Parathyroid adenoma (tissue), 2 donors: ENCODE results near the gene TSHZ2.
"Not testable (repeated sequence)": the region's sequence is repeated elsewhere in the genome, so short reads cannot be mapped to it uniquely, and the experiment has no call there.

Source experiments
- H2AFZ ChIP-seq: fragments of 300-600 bp; sonication (generic); one replicate; pipeline ENCODE4 v1.7.0; 2017; ENCODE audit warnings: antibody characterized with exemption, mild to moderate bottlenecking
- H3K27ac ChIP-seq: fragments of 300-600 bp; sonication (generic); one replicate; pipeline ENCODE4 v1.7.0; 2017
- H3K27me3 ChIP-seq: fragments of 300-600 bp; sonication (generic); one replicate; pipeline ENCODE4 v1.7.0; 2017; ENCODE audit warnings: low read length; ENCODE audit not compliant: control insufficient read depth, insufficient read depth
- H3K36me3 ChIP-seq: fragments of 300-600 bp; sonication (generic); one replicate; pipeline ENCODE4 v1.7.0; 2017; ENCODE audit warnings: low read length; ENCODE audit not compliant: control insufficient read depth, insufficient read depth
- H3K4me1 ChIP-seq: fragments of 300-600 bp; sonication (generic); one replicate; pipeline ENCODE4 v1.7.0; 2017; ENCODE audit warnings: control low read depth
- H3K4me2 ChIP-seq: fragments of 300-600 bp; sonication (generic); one replicate; pipeline ENCODE4 v1.7.0; 2017; ENCODE audit warnings: low read length
- H3K4me3 ChIP-seq: fragments of 300-600 bp; sonication (generic); one replicate; pipeline ENCODE4 v1.7.0; 2017; ENCODE audit warnings: low read depth, low read length
- H3K79me2 ChIP-seq: fragments of 300-600 bp; sonication (generic); one replicate; pipeline ENCODE4 v1.7.0; 2017; ENCODE audit warnings: control low read depth
- H3K9ac ChIP-seq: fragments of 300-600 bp; sonication (generic); one replicate; pipeline ENCODE4 v1.7.0; 2017; ENCODE audit warnings: mild to moderate bottlenecking
- H3K9me3 ChIP-seq: fragments of 300-600 bp; sonication (generic); one replicate; pipeline ENCODE4 v1.7.0; 2017; ENCODE audit warnings: low read length; ENCODE audit not compliant: control insufficient read depth
- TF ChIP-seq, protein P1 (sequence below): fragments of 300-600 bp; sonication (generic); IDR thresholded peaks from one replicate; pipeline ENCODE4 v1.7.0; 2017; ENCODE audit warnings: antibody characterized with exemption, mild to moderate bottlenecking
- donor health status: primary hyperparathyroidism.

Gene TSHZ2

DNA sequence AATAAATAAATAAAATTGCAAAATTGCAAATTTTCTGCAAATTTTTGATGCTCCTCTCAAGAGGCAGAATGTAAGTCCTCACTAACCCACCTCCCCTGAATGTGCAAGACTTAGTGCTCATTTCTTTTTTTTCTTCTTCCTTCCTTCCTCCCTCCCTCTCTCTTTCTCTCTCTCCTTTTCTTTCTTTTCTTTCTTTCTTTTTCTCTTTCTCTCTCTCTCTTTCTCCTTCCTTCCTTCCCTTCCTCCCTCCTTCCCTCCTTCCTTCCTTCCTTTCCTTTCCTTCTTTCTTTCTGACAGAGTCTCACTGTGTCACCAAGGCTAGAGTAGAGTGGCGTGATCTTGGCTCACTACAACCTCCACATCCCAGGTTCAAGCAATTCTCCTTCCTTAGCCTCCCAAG, 561.3 kb downstream of the TSHZ2 start:
- Histone ChIP-seq H2AFZ (no peak overlapping the region), H3K9ac (no peak overlapping the region), H3K27ac (no peak overlapping the region), H3K4me3 (no peak overlapping the region), H3K36me3 (no peaks in the 10 kb centered on the region), H3K4me1 (no peaks in the 10 kb centered on the region), H3K4me2 (no peak overlapping the region), H3K27me3 (no peaks in the 10 kb centered on the region), H3K79me2 (no peaks in the 10 kb centered on the region), H3K9me3 (no peaks in the 10 kb centered on the region)
- TF ChIP-seq, protein P1, sequence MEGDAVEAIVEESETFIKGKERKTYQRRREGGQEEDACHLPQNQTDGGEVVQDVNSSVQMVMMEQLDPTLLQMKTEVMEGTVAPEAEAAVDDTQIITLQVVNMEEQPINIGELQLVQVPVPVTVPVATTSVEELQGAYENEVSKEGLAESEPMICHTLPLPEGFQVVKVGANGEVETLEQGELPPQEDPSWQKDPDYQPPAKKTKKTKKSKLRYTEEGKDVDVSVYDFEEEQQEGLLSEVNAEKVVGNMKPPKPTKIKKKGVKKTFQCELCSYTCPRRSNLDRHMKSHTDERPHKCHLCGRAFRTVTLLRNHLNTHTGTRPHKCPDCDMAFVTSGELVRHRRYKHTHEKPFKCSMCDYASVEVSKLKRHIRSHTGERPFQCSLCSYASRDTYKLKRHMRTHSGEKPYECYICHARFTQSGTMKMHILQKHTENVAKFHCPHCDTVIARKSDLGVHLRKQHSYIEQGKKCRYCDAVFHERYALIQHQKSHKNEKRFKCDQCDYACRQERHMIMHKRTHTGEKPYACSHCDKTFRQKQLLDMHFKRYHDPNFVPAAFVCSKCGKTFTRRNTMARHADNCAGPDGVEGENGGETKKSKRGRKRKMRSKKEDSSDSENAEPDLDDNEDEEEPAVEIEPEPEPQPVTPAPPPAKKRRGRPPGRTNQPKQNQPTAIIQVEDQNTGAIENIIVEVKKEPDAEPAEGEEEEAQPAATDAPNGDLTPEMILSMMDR: no peak

DNA sequence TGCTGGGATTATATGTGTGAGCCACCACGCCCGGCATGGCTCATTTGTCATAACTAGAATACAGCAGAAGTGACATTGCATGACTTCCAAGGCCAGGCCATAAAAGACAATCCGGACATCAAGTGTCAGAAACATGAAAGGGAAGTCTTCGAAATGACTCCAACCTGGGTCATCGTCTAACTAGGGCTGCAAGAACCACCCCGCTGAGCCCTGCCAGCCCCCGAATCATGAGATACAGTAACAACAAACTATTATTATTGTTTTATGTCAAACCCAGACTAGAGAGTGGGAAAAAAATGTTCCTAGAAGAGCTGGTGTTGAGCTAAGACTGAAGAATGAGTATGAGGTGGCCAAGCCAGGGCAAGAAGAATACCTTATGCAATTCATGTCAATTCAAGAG, 561.9 kb downstream of the TSHZ2 start:
- no peak overlapping the region for H3K9ac ChIP-seq
- H3K79me2 ChIP-seq: no peaks in the 10 kb centered on the region
- TF ChIP-seq, protein P1: no peak

DNA sequence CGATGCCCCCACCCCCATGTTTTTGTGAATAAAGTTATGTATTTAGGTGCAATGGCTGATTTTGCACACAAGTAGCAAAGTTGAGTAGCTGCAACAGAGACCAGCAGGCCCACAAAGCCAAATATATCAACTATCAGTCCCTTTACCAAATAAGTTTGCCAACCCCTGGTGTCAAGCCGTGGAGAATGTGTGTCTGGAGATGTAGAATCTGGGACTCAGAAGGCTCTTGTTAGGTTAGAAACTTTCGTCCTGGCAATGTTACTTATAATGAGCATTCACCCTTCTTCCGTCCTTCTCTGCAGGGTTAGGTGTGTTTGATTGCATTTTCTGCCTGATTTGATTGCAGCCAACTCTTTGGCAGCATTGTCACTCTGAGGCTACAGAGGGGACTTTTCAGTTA, 563.7 kb downstream of the TSHZ2 start:
- Histone ChIP-seq H2AFZ (no peak overlapping the region), H3K4me2 (no peak overlapping the region), H3K9me3 (no peaks in the 10 kb centered on the region), H3K27ac (no peak overlapping the region), H3K36me3 (no peaks in the 10 kb centered on the region), H3K9ac (no peak overlapping the region), H3K27me3 (no peaks in the 10 kb centered on the region), H3K4me1 (no peaks in the 10 kb centered on the region), H3K4me3 (no peak overlapping the region), H3K79me2 (no peaks in the 10 kb centered on the region)
- TF ChIP-seq, protein P1: no peak

More for the DNA sequence above, 561.9 kb downstream of the TSHZ2 start:
- Histone ChIP-seq H3K9me3 (no peaks in the 10 kb centered on the region), H3K4me1 (no peaks in the 10 kb centered on the region), H3K27me3 (no peaks in the 10 kb centered on the region), H2AFZ (no peak overlapping the region), H3K4me3 (no peak overlapping the region), H3K27ac (no peak overlapping the region), H3K36me3 (no peaks in the 10 kb centered on the region), H3K4me2 (no peak overlapping the region)

DNA sequence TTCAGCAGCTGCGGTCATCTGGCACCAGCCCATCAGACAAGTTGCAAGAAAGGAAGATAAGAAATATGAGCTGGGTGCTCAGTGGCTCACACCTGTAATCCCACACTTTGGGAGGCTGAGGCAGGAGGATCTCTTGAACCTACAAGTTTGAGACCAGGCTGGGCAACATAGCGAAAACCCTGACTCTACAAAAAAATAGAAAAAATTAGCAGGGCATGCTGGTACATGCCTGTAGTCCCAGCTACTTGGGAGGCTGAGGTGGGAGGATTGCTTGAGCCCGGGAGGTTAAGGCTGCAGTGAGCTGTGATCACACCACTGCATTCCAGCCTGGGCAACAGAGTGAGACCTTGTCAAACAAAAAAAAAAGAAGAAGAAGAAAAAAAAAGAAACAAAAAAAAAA, 564.2 kb downstream of the TSHZ2 start:
- not testable (repeated sequence) for H3K9me3 ChIP-seq, H3K27me3 ChIP-seq, H3K79me2 ChIP-seq, H3K36me3 ChIP-seq, H3K4me2 ChIP-seq, H3K9ac ChIP-seq, H3K4me3 ChIP-seq, H3K4me1 ChIP-seq, H3K27ac ChIP-seq, H2AFZ ChIP-seq

DNA sequence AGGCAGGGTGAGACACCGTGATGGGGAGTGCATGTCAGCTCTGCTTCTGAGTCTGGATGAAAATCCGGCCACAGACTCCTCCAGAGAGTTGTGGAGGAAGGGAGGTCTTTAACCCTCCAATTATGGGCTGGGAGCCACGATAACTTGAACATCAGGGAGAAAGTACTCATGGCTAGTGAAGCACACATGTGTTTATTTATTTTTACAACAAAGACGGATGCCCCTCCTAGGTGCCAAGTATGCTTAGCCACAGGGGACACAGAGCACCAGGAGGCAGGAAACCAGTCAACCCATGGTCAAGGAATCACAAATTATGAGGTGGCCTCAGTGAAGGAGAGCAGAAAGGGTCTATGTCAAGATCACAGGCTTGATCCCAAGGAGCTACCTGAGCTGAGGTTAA, 567.4 kb downstream of the TSHZ2 start:
- Histone ChIP-seq H3K4me3 (no peak overlapping the region), H3K9me3 (no peaks in the 10 kb centered on the region), H3K27ac (no peak overlapping the region), H3K9ac (no peak overlapping the region), H3K27me3 (no peaks in the 10 kb centered on the region), H3K36me3 (no peaks in the 10 kb centered on the region), H3K4me2 (no peak overlapping the region), H2AFZ (no peak overlapping the region), H3K79me2 (no peaks in the 10 kb centered on the region), H3K4me1 (no peaks in the 10 kb centered on the region)
- TF ChIP-seq, protein P1: no peak
